ENCODE results near the gene ANKEF1. TPM values are rescaled to one million over a fixed set of nuclear protein-coding genes. Genes with fewer than 3 reads are reported as not detected.
"Not testable (repeated sequence)": the region's sequence is repeated elsewhere in the genome, so short reads cannot be mapped to it uniquely, and the experiment has no call there.

The ANKEF1 gene
- total and polyA plus RNA-seq, 4 donors: 2.0 to 8.4 (median 5.6) TPM

DNA sequence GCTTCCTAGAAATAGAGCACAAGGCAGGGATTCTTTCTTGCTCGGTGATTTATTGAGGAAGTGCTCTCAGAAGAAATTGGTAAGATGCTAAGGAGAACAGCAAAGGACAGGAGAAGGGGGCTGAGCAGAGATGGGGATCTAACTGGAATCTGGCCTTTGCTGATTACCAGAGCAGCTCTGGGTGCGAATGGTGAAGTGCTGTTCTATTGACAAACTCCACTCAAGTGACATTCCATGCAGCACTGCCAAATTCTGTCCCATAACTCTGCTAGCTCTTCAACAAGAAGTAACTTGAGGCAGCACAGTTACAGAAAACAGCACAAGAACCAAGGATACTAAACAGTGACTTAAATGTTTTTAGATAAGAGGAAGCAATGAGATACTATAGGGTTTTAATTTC, 13.8 kb upstream of the ANKEF1 start:
- DNase-seq (peak in 1 of 3 donors; percentile 23), ATAC-seq (ENCODE audit: insufficient read depth, low FRiP score) (no peak)
- H3K4me1 ChIP-seq (ENCODE audit: control insufficient read depth in 5 of 5, insufficient read depth in 5 of 5, low read length in 5 of 5): no peaks in the 10 kb centered on the region
- no peaks in the 10 kb centered on the region for H3K36me3 ChIP-seq (ENCODE audit: control insufficient read depth in 4 of 4, insufficient read depth in 4 of 4, low read length in 4 of 4)
- no peak overlapping the region for H3K4me3 ChIP-seq
- TF ChIP-seq, protein P1, sequence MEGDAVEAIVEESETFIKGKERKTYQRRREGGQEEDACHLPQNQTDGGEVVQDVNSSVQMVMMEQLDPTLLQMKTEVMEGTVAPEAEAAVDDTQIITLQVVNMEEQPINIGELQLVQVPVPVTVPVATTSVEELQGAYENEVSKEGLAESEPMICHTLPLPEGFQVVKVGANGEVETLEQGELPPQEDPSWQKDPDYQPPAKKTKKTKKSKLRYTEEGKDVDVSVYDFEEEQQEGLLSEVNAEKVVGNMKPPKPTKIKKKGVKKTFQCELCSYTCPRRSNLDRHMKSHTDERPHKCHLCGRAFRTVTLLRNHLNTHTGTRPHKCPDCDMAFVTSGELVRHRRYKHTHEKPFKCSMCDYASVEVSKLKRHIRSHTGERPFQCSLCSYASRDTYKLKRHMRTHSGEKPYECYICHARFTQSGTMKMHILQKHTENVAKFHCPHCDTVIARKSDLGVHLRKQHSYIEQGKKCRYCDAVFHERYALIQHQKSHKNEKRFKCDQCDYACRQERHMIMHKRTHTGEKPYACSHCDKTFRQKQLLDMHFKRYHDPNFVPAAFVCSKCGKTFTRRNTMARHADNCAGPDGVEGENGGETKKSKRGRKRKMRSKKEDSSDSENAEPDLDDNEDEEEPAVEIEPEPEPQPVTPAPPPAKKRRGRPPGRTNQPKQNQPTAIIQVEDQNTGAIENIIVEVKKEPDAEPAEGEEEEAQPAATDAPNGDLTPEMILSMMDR (IDR thresholded peaks at IDR 0.05; ENCODE audit: control extremely low read depth, extremely low read depth): no peak
- WGBS, 2 donors: 34 to 39% methylated on average over 2 of the region's 2 CpGs
- no peak overlapping the region for H3K9ac ChIP-seq (ENCODE audit: insufficient read depth in 1 of 2, low read length in 2 of 2)
- no peaks in the 10 kb centered on the region for H3K27me3 ChIP-seq (ENCODE audit: control insufficient read depth in 3 of 3, insufficient read depth in 3 of 3, low read length in 2 of 3)
- no peak overlapping the region for H3K27ac ChIP-seq (ENCODE audit: low read depth in 1 of 2, low read length in 1 of 2)
- H3K9me3 ChIP-seq (ENCODE audit: control insufficient read depth in 4 of 4, insufficient read depth in 3 of 4, low read length in 3 of 4): no peaks in the 10 kb centered on the region

DNA sequence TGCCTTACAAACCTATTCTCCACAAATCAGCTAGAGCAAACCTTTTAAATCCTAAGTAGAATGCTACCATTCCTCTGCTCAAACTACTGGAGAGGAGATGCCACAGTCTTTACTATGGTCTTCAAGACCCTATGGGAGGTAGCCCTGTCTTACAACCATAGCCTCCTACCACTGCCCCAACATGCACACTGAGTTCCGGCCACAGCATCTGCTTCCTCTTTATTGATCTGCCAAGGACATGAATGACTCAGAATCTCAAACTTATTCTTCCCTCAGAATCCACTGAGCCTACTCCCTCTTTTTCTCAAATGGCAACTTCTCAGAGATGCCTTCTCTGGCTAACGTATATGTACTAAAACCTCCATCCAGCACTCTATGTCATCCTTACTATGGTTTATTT, 12.2 kb upstream of the ANKEF1 start:
- no peak for DNase-seq
- Histone ChIP-seq H3K4me3 (no peak overlapping the region), H3K9ac (ENCODE audit: insufficient read depth in 1 of 2, low read length in 2 of 2) (no peak overlapping the region), H3K9me3 (ENCODE audit: control insufficient read depth in 4 of 4, insufficient read depth in 3 of 4, low read length in 3 of 4) (no peaks in the 10 kb centered on the region), H3K36me3 (ENCODE audit: control insufficient read depth in 4 of 4, insufficient read depth in 4 of 4, low read length in 4 of 4) (no peaks in the 10 kb centered on the region), H3K4me1 (ENCODE audit: control insufficient read depth in 5 of 5, insufficient read depth in 5 of 5, low read length in 5 of 5) (no peaks in the 10 kb centered on the region), H3K27ac (ENCODE audit: low read depth in 1 of 2, low read length in 1 of 2) (no peak overlapping the region), H3K27me3 (ENCODE audit: control insufficient read depth in 3 of 3, insufficient read depth in 3 of 3, low read length in 2 of 3) (no peaks in the 10 kb centered on the region)
- no peak for ATAC-seq (ENCODE audit: insufficient read depth, low FRiP score)
- TF ChIP-seq, protein P1 (IDR thresholded peaks at IDR 0.05; ENCODE audit: control extremely low read depth, extremely low read depth): no peak
- 46 to 80% methylated on average over 2 of the region's 2 CpGs for WGBS, 2 donors

DNA sequence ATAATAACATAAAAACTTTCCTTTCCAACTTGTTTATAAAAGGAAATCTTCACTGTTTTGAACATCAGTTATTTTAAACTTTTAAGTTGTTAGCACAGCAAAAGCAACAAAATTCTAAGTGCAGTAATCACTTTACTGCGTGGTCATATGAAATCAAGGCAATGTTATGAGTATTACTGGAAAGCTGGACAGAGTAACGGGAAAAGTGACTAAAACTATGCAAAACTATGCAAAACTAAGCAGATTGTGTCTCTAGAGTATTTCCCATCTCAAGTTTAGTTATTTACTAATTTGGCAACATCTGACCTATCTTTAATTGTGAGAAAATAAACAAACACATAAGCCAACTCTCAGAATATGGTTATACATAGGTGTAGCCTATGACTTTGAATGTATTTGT, 10.9 kb upstream of the ANKEF1 start:
- Histone ChIP-seq H3K4me1 (ENCODE audit: control insufficient read depth in 5 of 5, insufficient read depth in 5 of 5, low read length in 5 of 5) (no peaks in the 10 kb centered on the region), H3K36me3 (ENCODE audit: control insufficient read depth in 4 of 4, insufficient read depth in 4 of 4, low read length in 4 of 4) (no peaks in the 10 kb centered on the region), H3K9me3 (ENCODE audit: control insufficient read depth in 4 of 4, insufficient read depth in 3 of 4, low read length in 3 of 4) (no peaks in the 10 kb centered on the region), H3K4me3 (no peak overlapping the region), H3K27ac (ENCODE audit: low read depth in 1 of 2, low read length in 1 of 2) (no peak overlapping the region), H3K27me3 (ENCODE audit: control insufficient read depth in 3 of 3, insufficient read depth in 3 of 3, low read length in 2 of 3) (no peaks in the 10 kb centered on the region), H3K9ac (ENCODE audit: insufficient read depth in 1 of 2, low read length in 2 of 2) (no peak overlapping the region)
- 76 to 90% methylated on average over 2 of the region's 2 CpGs for WGBS, 2 donors
- ATAC-seq (ENCODE audit: insufficient read depth, low FRiP score) (no peak), DNase-seq (no peak)
- TF ChIP-seq, protein P1 (IDR thresholded peaks at IDR 0.05; ENCODE audit: control extremely low read depth, extremely low read depth): no peak

DNA sequence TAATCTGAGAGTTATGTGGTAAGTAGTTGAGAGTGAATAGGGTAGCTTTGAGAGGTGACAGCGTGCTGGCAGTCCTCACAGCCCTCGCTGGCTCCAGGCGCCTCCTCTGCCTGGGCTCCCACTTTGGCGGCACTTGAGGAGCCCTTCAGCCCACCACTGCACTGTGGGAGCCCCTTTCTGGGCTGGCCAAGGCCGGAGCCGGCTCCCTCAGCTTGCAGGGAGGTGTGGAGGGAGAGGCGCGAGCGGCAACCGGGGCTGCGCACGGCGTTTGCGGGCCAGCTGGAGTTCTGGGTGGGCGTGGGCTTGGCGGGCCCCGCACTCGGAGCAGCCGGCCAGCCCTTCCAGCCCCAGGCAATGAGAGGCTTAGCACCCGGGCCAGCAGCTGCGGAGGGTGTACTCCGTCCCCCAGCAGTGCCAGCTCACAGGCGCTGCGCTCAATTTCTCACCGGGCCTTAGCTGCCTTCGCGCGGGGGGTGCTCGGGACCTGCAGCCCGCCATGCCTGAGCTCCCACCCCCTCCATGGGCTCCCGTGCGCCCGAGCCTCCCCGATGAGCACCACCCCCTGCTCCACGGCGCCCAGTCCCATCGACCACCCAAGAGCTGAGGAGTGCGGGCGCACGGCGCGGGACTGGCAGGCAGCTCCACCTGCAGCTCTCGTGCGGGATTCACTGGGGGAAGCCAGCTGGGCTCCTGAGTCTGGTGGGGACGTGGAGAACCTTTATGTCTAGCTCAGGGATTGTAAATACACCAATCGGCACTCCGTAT, 3.2 kb upstream of the ANKEF1 start:
- not testable (repeated sequence) for DNase-seq; H3K9me3 ChIP-seq (ENCODE audit: control insufficient read depth in 4 of 4, insufficient read depth in 3 of 4, low read length in 3 of 4); H3K36me3 ChIP-seq (ENCODE audit: control insufficient read depth in 4 of 4, insufficient read depth in 4 of 4, low read length in 4 of 4); H3K27ac ChIP-seq (ENCODE audit: low read depth in 1 of 2, low read length in 1 of 2); H3K4me1 ChIP-seq (ENCODE audit: control insufficient read depth in 5 of 5, insufficient read depth in 5 of 5, low read length in 5 of 5); H3K4me3 ChIP-seq; H3K9ac ChIP-seq (ENCODE audit: insufficient read depth in 1 of 2, low read length in 2 of 2); ATAC-seq (ENCODE audit: insufficient read depth, low FRiP score); H3K27me3 ChIP-seq (ENCODE audit: control insufficient read depth in 3 of 3, insufficient read depth in 3 of 3, low read length in 2 of 3)
- 90 to 96% methylated on average over 25 to 47 of the region's 47 CpGs for WGBS, 2 donors

DNA sequence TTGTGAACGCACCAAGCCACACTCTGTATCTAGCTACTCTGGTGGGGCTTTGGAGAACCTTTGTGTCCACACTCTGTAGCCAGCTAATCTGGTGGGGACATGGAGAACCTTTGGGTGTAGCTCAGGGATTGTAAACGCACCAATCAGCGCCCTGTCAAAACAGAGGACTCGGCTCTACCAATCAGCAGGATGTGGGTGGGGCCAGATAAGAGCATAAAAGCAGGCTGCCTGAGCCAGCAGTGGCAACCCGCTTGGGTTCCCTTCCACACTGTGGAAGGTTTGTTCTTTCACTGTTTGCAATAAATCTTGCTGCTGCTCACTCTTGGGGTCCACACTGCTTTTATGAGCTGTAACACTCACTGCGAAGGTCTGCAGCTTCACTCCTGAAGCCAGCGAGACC, 2.5 kb upstream of the ANKEF1 start:
- WGBS, 2 donors: 94 to 95% methylated on average over 7 of the region's 7 CpGs
- not testable (repeated sequence) for H3K36me3 ChIP-seq (ENCODE audit: control insufficient read depth in 4 of 4, insufficient read depth in 4 of 4, low read length in 4 of 4); DNase-seq

More for the DNA sequence above, 2.5 kb upstream of the ANKEF1 start:
- H3K27ac ChIP-seq (ENCODE audit: low read depth in 1 of 2, low read length in 1 of 2); H3K4me1 ChIP-seq (ENCODE audit: control insufficient read depth in 5 of 5, insufficient read depth in 5 of 5, low read length in 5 of 5); H3K27me3 ChIP-seq (ENCODE audit: control insufficient read depth in 3 of 3, insufficient read depth in 3 of 3, low read length in 2 of 3); H3K9ac ChIP-seq (ENCODE audit: insufficient read depth in 1 of 2, low read length in 2 of 2); H3K9me3 ChIP-seq (ENCODE audit: control insufficient read depth in 4 of 4, insufficient read depth in 3 of 4, low read length in 3 of 4); H3K4me3 ChIP-seq; ATAC-seq (ENCODE audit: insufficient read depth, low FRiP score): not testable (repeated sequence)
